ENCODE measurements around the gene ARL4D. TPM values are rescaled to one million over a fixed set of nuclear protein-coding genes. Genes with fewer than 3 reads are reported as not detected.
"Not testable (repeated sequence)": the region's sequence is repeated elsewhere in the genome, so short reads cannot be mapped to it uniquely, and the experiment has no call there.

Gene ARL4D
- total RNA-seq, 2 donors from 2014 or later, result 5.5 to 24.1 TPM

DNA sequence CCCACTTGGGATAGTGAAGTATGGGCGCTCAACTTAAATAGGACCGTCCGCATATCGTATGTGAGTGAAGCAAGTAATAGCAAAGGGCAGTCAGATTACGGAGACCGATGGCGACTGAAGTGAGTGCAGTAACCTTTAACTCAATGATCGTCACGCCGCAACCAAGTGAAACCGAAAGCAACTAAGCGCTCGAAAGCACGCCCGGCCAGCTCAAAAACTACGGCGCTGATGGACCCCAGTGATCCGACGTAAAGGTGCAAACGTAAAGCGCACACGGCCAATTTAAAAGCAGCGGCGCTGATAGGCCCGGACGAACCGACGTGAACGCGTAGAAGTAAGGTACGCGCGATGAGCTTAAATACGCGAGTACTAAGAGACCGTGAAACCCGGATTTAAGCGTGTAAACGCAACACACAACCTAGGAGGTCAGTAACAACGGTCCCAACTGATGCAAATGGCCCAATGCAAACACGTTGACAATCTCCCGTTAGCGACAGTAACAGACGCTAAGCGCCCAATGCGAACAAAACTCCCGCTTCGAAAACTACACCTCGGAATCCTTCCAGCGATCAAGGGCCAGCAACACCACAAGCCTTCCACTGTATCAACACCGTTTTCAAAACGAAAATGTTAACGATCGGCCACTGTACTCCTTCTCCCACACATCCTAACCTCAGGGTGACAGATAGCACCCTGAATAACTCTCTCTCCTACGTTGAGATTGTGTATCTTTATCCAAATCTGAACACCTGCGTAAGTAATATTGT is 37.9 kb upstream of the ARL4D start:
- peak; percentile 97 for DNase-seq (ENCODE audit: low spot score)
- TF ChIP-seq, protein P1, sequence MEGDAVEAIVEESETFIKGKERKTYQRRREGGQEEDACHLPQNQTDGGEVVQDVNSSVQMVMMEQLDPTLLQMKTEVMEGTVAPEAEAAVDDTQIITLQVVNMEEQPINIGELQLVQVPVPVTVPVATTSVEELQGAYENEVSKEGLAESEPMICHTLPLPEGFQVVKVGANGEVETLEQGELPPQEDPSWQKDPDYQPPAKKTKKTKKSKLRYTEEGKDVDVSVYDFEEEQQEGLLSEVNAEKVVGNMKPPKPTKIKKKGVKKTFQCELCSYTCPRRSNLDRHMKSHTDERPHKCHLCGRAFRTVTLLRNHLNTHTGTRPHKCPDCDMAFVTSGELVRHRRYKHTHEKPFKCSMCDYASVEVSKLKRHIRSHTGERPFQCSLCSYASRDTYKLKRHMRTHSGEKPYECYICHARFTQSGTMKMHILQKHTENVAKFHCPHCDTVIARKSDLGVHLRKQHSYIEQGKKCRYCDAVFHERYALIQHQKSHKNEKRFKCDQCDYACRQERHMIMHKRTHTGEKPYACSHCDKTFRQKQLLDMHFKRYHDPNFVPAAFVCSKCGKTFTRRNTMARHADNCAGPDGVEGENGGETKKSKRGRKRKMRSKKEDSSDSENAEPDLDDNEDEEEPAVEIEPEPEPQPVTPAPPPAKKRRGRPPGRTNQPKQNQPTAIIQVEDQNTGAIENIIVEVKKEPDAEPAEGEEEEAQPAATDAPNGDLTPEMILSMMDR (IDR thresholded peaks at IDR 0.05), result no peak
- H3K27me3 ChIP-seq, result no peaks in the 10 kb centered on the region
- H3K9me3 ChIP-seq, result no peaks in the 10 kb centered on the region
- peaks cover 0 to 15% of the 10 kb centered on the region in 2 donors for H3K4me1 ChIP-seq
- no peaks in the 10 kb centered on the region for H3K36me3 ChIP-seq
- peak overlapping the region; percentile 55 to 56 for H3K4me3 ChIP-seq
- H3K27ac ChIP-seq, result peak overlapping the region; percentile 87 to 91

DNA sequence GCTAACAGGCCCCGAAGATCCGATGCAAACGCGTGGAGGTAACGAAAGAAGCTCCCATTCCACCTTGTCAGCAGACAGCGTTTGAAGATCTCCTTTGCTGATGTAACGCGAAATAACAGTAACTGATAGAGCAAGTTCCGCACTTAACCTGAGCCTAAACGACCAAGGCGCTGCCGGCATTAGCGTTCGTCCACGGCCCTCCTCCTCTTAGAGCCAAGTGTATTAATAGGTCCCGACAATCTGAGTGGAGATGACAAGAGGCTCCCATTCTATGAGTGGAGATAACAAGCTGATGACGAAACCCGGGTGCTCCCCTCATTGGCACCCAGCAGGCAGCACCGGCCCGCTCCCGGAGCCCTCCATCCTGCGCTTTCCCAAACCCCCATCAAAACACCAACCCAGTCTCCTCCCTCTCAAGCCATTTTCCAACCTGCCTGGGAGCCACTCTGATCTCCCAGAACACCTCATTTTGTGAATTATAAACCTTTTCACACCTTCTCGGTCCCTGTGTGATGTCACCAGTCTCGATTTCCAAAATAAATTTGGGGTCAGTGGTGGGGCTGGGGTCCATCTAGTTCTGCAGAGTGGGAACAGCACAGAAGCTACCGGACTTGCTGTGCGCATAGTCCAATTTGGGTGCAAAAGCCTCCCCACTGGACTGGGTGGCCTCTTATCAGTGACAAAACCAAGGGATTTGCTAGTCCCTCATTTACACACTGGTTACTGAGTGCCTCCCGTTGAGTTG is 35.4 kb upstream of the ARL4D start:
- no peak for DNase-seq (ENCODE audit: low spot score)
- Histone ChIP-seq H3K36me3 (no peaks in the 10 kb centered on the region), H3K27me3 (no peaks in the 10 kb centered on the region), H3K9me3 (no peaks in the 10 kb centered on the region), H3K4me1 (peaks cover 0 to 24% of the 10 kb centered on the region in 2 donors), H3K4me3 (no peak overlapping the region), H3K27ac (no peak overlapping the region)
- TF ChIP-seq, protein P1 (IDR thresholded peaks at IDR 0.05), result no peak

DNA sequence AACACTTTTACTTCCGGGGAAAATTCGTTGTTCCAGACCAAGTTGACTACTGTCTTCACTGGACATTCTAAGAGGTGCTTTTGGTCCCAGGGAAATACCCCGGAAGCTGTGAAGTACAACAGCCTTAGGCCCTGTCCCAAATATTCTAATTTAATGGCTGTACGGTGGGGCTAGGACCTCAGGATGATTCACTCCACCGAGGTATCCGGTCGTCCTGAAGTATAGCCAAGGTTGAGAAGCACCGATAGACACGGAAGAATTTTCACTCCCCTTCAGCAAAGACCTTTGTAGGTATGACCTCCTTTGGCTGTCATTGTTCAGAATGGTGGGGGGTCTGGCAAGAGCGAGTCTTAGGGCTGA is 34.9 kb upstream of the ARL4D start:
- TF ChIP-seq, protein P1 (IDR thresholded peaks at IDR 0.05), result no peak
- Histone ChIP-seq H3K27ac (no peak overlapping the region), H3K27me3 (no peaks in the 10 kb centered on the region), H3K4me3 (no peak overlapping the region), H3K36me3 (no peaks in the 10 kb centered on the region), H3K9me3 (no peaks in the 10 kb centered on the region), H3K4me1 (peaks cover 0 to 30% of the 10 kb centered on the region in 2 donors)
- DNase-seq (ENCODE audit: low spot score), result no peak

DNA sequence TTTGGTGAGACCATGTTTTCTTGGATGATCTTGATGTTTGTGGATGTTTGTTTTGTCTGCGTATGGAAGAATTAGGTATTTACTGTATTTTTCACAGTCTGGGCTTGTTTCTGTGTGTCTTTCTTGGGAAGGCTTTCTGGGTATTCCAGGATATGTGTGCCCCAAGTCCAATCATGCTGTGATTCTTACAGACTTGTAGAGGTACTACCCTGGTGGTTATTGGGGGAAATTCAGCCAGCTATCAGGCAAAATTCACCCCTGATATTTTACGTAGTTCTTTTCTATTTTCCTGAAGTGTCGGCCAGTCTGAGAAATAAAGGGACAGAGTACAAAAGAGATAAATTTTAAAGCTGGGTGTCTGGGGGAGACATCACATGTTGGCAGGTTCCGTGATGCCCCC is 33.4 kb upstream of the ARL4D start:
- TF ChIP-seq, protein P1 (IDR thresholded peaks at IDR 0.05), result no peak
- Histone ChIP-seq H3K36me3 (no peaks in the 10 kb centered on the region), H3K27me3 (no peaks in the 10 kb centered on the region), H3K4me3 (no peak overlapping the region), H3K4me1 (peaks cover 0 to 32% of the 10 kb centered on the region in 2 donors), H3K27ac (no peak overlapping the region), H3K9me3 (no peaks in the 10 kb centered on the region)
- DNase-seq (ENCODE audit: low spot score), result no peak

DNA sequence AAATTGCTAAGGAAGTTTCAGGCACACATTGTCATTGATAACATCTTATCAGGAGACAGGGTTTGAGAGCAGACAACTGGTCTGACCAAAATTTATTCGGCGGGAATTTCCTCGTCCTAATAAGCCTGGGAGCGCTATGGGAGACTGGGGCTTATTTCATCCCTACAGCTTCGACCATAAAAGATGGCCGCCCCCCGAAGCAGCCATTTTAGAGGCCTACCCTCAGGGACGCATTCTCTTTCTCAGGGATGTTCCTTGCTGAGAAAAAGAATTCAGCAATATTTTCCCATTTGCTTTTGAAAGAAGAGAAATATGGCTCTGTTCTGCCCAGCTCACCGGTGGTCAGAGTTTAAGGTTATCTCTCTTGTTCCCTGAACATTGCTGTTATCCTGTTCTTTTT is 32.9 kb upstream of the ARL4D start:
- not testable (repeated sequence) for DNase-seq (ENCODE audit: low spot score); H3K4me3 ChIP-seq; H3K27me3 ChIP-seq; H3K27ac ChIP-seq; H3K9me3 ChIP-seq; H3K36me3 ChIP-seq
- H3K4me1 ChIP-seq, result peaks cover 0 to 32% of the 10 kb centered on the region in 2 donors

DNA sequence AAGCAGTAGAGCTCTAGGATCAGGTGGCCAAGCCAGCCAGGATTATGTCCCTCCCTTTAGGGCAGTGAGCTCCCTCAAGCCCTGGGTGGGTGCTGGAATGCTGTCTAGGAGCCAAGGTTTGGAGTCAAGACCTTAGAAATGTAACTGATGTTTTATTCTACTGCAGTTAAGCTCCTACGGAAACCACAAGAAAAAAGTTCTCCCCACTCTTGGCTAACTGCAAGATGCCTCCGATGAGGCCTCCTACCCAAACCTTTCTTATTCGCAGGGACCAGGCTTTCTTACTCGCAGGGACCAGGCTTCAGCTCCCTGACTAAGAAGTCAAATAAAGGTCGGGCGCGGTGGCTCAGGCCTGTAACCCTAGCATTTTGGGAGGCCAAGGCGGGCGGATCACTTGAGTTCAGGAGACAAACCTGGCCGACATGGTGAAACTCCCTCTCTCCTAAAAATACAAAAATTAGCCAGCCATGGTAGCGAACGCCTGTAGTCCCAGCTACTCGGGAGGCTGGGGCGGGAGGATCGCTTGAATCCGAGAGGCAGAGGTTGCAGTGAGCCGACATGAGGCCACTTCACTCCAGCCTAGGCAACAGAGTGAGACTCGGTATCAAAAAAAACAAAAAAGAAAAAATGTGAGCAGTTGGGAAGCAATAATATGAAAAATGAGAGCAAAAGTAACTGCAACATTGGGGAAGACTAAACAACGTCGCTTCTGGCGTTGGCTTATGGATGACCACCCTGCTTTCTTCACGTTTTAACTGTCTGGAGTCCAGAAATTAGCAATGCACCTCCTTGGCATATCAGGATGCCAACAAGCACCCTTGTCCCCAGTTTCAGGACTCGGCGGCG is 31.7 kb upstream of the ARL4D start:
- H3K27ac ChIP-seq, result peak overlapping the region; percentile 99 to 100
- DNase-seq (ENCODE audit: low spot score), result no peak
- H3K4me3 ChIP-seq, result peak overlapping the region; percentile 45 to 62
- H3K4me1 ChIP-seq, result peaks cover 0 to 32% of the 10 kb centered on the region in 2 donors
- H3K36me3 ChIP-seq, result no peaks in the 10 kb centered on the region
- TF ChIP-seq, protein P1 (IDR thresholded peaks at IDR 0.05), result no peak
- H3K9me3 ChIP-seq, result no peaks in the 10 kb centered on the region
- H3K27me3 ChIP-seq, result no peaks in the 10 kb centered on the region
